WTC11 (cell line): ENCODE measurements around the gene FICD. TPM values are rescaled to one million over a fixed set of nuclear protein-coding genes. Genes with fewer than 3 reads are reported as not detected.

Experiments
- ATAC-seq: fragments of 200-7000 bp; cut with Tn5 transposase; 2 replicates; pipeline ENCODE4 v1.10.0; 2021; ENCODE audit warnings: mild to moderate bottlenecking, moderate library complexity
- CTCF ChIA-PET: fragments of 300-600 bp; sonication (Branson Sonifier 250); formaldehyde crosslinking; loops from one replicate; lab custom pipeline; 2021; ENCODE audit warnings: antibody characterized with exemption; lab: Charles Lee
- POLR2A ChIA-PET: fragments of 350-600 bp; sonication (Branson Sonifier 250); formaldehyde crosslinking; loops from one replicate; lab custom pipeline; 2021; ENCODE audit warnings: antibody characterized with exemption; lab: Charles Lee
- DNase-seq: peaks from one replicate; pipeline ENCODE4 v3.0.0; 2021; ENCODE audit warnings: low spot score
- H3K27ac Mint-ChIP-seq: 2 replicates; pipeline ENCODE4 v1.8.0; 2021; ENCODE audit warnings: mixed read lengths
- H3K27me3 Mint-ChIP-seq: 2 replicates; pipeline ENCODE4 v1.8.0; 2021; ENCODE audit warnings: low read depth, mild to moderate bottlenecking, moderate library complexity, mixed read lengths
- H3K36me3 Mint-ChIP-seq: 2 replicates; pipeline ENCODE4 v1.8.0; 2021; ENCODE audit warnings: mixed read lengths
- H3K4me1 Mint-ChIP-seq: 2 replicates; pipeline ENCODE4 v1.8.0; 2022; ENCODE audit warnings: mixed read lengths
- H3K4me3 Mint-ChIP-seq: 2 replicates; pipeline ENCODE4 v1.8.0; 2021; ENCODE audit warnings: mild to moderate bottlenecking, moderate library complexity, mixed read lengths
- H3K9me3 Mint-ChIP-seq: 2 replicates; pipeline ENCODE4 v1.8.0; 2021; ENCODE audit warnings: mixed read lengths
- ATF1 ChIP-seq: sonication (generic); formaldehyde crosslinking; IDR thresholded peaks from 2 replicates; pipeline ENCODE4 v1.8.1; 2023; ENCODE audit warnings: mild to moderate bottlenecking, moderate library complexity, missing genetic modification reagents
- ATF3 ChIP-seq: sonication (generic); formaldehyde crosslinking; conservative IDR thresholded peaks from 2 replicates; pipeline ENCODE4 v1.8.1; 2022; ENCODE audit warnings: mild to moderate bottlenecking, missing genetic modification reagents
- ATF6 ChIP-seq: sonication (generic); formaldehyde crosslinking; IDR thresholded peaks from 2 replicates; pipeline ENCODE4 v1.8.1; 2023; ENCODE audit warnings: mild to moderate bottlenecking, missing genetic modification reagents
- CBFB ChIP-seq: sonication (generic); formaldehyde crosslinking; IDR thresholded peaks from 2 replicates; pipeline ENCODE4 v1.8.1; 2022; ENCODE audit warnings: mild to moderate bottlenecking, low read depth, missing genetic modification reagents
- CREB1 ChIP-seq: sonication (generic); formaldehyde crosslinking; IDR thresholded peaks from 2 replicates; pipeline ENCODE4 v1.8.0; 2023; ENCODE audit warnings: mild to moderate bottlenecking, missing genetic modification reagents
- ETV6 ChIP-seq: sonication (generic); formaldehyde crosslinking; IDR thresholded peaks from 2 replicates; pipeline ENCODE4 v1.8.1; 2022; ENCODE audit warnings: mild to moderate bottlenecking, missing genetic modification reagents
- FOXP1 ChIP-seq: sonication (generic); formaldehyde crosslinking; IDR thresholded peaks from 2 replicates; pipeline ENCODE4 v1.8.0; 2022; ENCODE audit warnings: missing genetic modification reagents, mild to moderate bottlenecking, moderate library complexity, borderline replicate concordance
- GABPB1 ChIP-seq: sonication (generic); formaldehyde crosslinking; IDR thresholded peaks from 2 replicates; pipeline ENCODE4 v1.8.1; 2023; ENCODE audit warnings: mild to moderate bottlenecking, missing genetic modification reagents
- OVOL2 ChIP-seq: fragments of 250-450 bp; sonication (Bioruptor Pico); IDR thresholded peaks from 2 replicates; pipeline ENCODE4 v1.9.0; 2021; ENCODE audit warnings: mild to moderate bottlenecking, borderline replicate concordance
- PRDM15 ChIP-seq: sonication (generic); formaldehyde crosslinking; IDR thresholded peaks from 2 replicates; pipeline ENCODE4 v1.8.0; 2022; ENCODE audit warnings: missing genetic modification reagents
- SMAD4 ChIP-seq: sonication (generic); formaldehyde crosslinking; IDR thresholded peaks from 2 replicates; pipeline ENCODE4 v1.8.0; 2022; ENCODE audit warnings: mild to moderate bottlenecking, missing genetic modification reagents
- TP53 ChIP-seq: sonication (generic); formaldehyde crosslinking; IDR thresholded peaks from 2 replicates; pipeline ENCODE4 v1.8.1; 2023; ENCODE audit warnings: mild to moderate bottlenecking, missing genetic modification reagents
- ZNF423 ChIP-seq: fragments of 250-450 bp; sonication (Bioruptor Pico); IDR thresholded peaks from 2 replicates; pipeline ENCODE4 v2.1.2; 2022; ENCODE audit warnings: mild to moderate bottlenecking, moderate library complexity
- ZNF425 ChIP-seq: fragments of 250-450 bp; sonication (Bioruptor Pico); conservative IDR thresholded peaks from 2 replicates; pipeline ENCODE4 v1.9.0; 2021; ENCODE audit warnings: mild to moderate bottlenecking
- total RNA-seq: library from RNA; stranded (reverse); gene quantifications from 3 replicates; pipeline ENCODE4 v1.2.3, GENCODE V29; 2021
- TF ChIP-seq, protein P1 (sequence below): sonication (generic); formaldehyde crosslinking; IDR thresholded peaks from 2 replicates; pipeline ENCODE4 v1.8.1; 2023; ENCODE audit warnings: mild to moderate bottlenecking, missing genetic modification reagents, moderate library complexity
- TF ChIP-seq, protein P2 (sequence below): sonication (generic); formaldehyde crosslinking; IDR thresholded peaks from 2 replicates; pipeline ENCODE4 v1.8.1; 2022; ENCODE audit warnings: missing genetic modification reagents, borderline replicate concordance

The FICD gene
- total RNA-seq, 1 experiment from 2014 or later, result 6.3 TPM

GRCh38 chr12:108562348-108563135, 47.5 kb downstream of the FICD start, which contains the start of gene ISCU (continued):
- TF ChIP-seq PRDM15 (CRISPR knock-in tag), result 0 out of 2 replicates have a peak, but pooled peaks have one; percentile 5
- no peak for TF ChIP-seq ZNF423 (CRISPR knock-in tag)
- TF ChIP-seq, protein P1, sequence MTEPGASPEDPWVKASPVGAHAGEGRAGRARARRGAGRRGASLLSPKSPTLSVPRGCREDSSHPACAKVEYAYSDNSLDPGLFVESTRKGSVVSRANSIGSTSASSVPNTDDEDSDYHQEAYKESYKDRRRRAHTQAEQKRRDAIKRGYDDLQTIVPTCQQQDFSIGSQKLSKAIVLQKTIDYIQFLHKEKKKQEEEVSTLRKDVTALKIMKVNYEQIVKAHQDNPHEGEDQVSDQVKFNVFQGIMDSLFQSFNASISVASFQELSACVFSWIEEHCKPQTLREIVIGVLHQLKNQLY (CRISPR knock-in tag), result no peak
- TF ChIP-seq ATF1 (CRISPR knock-in tag), result peak; percentile 66; the same call in 1 of the 2 replicates
- TF ChIP-seq ATF3 (CRISPR knock-in tag), result no peak
- no peak; the same call in 1 of the 2 replicates for TF ChIP-seq OVOL2 (CRISPR knock-in tag)
- TF ChIP-seq ZNF425 (CRISPR knock-in tag), result no peak
- no peak for TF ChIP-seq SMAD4 (CRISPR knock-in tag)
- no peak for TF ChIP-seq ATF6 (CRISPR knock-in tag)
- TF ChIP-seq FOXP1 (CRISPR knock-in tag), result peak; percentile 91
- no peak; the same call in 1 of the 2 replicates for TF ChIP-seq ETV6 (CRISPR knock-in tag)
- peak; percentile 15; the same call in 1 of the 2 replicates for TF ChIP-seq CREB1 (CRISPR knock-in tag)

GRCh38 chr12:108563136-108563803, 48.2 kb downstream of the FICD start:
- Mint-ChIP-seq H3K36me3 (peaks cover 54% of the 10 kb centered on the region), H3K4me3 (peak overlapping the region; percentile 100), H3K27ac (peak overlapping the region; percentile 96), H3K4me1 (peaks cover 22% of the 10 kb centered on the region), H3K9me3 (no peaks in the 10 kb centered on the region), H3K27me3 (no peaks in the 10 kb centered on the region)
- ChIA-PET POLR2A (interaction anchor here (0.6 to 1.3 kb wide), 8 partner anchors 10 to 592 kb away, joined by 3 to 8 read pairs (median 4); partner anchors contain the start of gene TMEM119), CTCF (interaction anchor here (1.1 to 1.6 kb wide), 3 partner anchors 7 to 55 kb away, joined by 3 to 14 read pairs (median 7); no protein-coding TSS in a partner anchor)
- peak; percentile 77 for DNase-seq
- peak; percentile 37 for ATAC-seq
- no peak for TF ChIP-seq CBFB (CRISPR knock-in tag)
- peak; percentile 93 for TF ChIP-seq GABPB1 (CRISPR knock-in tag)
- TF ChIP-seq, protein P2, sequence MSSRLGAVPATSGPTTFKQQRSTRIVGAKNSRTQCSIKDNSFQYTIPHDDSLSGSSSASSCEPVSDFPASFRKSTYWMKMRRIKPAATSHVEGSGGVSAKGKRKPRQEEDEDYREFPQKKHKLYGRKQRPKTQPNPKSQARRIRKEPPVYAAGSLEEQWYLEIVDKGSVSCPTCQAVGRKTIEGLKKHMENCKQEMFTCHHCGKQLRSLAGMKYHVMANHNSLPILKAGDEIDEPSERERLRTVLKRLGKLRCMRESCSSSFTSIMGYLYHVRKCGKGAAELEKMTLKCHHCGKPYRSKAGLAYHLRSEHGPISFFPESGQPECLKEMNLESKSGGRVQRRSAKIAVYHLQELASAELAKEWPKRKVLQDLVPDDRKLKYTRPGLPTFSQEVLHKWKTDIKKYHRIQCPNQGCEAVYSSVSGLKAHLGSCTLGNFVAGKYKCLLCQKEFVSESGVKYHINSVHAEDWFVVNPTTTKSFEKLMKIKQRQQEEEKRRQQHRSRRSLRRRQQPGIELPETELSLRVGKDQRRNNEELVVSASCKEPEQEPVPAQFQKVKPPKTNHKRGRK, result no peak
- no peak for TF ChIP-seq TP53
